ENCODE results near the gene FNDC3B. TPM values are rescaled to one million over a fixed set of nuclear protein-coding genes. Genes with fewer than 3 reads are reported as not detected.

FNDC3B gene
- total and polyA plus RNA-seq, 9 of the 15 experiments (the other 6 are each of a cell fraction or from before 2014, with no cell fraction given) = 7.0 to 35.8 (median 16.2) TPM

DNA sequence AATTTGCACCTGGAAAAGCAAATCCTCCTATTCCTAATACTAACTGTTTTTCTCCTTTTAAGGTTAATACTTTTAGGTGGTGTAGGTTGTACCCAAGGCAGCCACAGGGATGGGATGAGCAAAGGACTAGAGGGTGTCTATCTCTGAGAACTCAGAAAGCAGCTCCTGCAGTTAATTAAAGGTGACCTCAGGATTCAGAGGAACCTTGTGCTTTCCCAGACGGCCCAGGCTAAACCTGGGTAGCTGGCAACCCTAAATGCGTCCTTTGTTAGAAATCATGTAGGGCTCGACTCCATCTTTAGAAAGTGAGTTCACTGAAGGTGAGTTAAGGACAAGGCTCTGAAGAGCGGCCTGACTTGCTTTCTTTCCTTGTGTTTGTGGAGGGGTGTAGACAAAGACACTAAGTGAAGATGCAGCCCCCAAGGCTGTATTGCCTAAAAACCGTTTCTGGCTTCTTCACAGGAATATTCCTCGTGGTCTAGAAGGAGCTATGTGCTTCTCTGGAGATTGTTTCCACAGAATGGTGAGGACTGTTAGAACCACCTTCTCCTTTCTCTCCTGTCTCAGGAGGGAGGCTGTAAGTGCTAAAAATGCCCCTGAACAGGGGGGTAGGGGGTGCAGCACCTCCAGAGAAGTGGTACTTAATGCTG lies 14.9 kb downstream of the FNDC3B start:
- BruUV-seq (replicated peaks) = no TSS peak
- TF ChIP-seq ATF1 (CRISPR knock-in tag; IDR thresholded peaks at IDR 0.05) (no peak), ATF1 (tag; IDR thresholded peaks at IDR 0.05) (no peak), GTF2F1 (IDR thresholded peaks at IDR 0.05; ENCODE audit: low read depth, low read length) (no peak), CSDE1 (IDR thresholded peaks at IDR 0.05) (no peak), SLC30A9 (CRISPR knock-in tag; IDR thresholded peaks at IDR 0.05) (no peak), ZNF766 (CRISPR knock-in tag; conservative IDR thresholded peaks at IDR 0.05) (no peak), NFYB (IDR thresholded peaks at IDR 0.05; ENCODE audit: extremely low read depth, insufficient read length) (no peak), ZNF212 (CRISPR knock-in tag; IDR thresholded peaks at IDR 0.05) (no peak), TSC22D4 (tag; IDR thresholded peaks at IDR 0.05) (no peak), CHD2 (IDR thresholded peaks at IDR 0.05; ENCODE audit: low read depth, low read length) (no peak)
- TF ChIP-seq, protein P1, sequence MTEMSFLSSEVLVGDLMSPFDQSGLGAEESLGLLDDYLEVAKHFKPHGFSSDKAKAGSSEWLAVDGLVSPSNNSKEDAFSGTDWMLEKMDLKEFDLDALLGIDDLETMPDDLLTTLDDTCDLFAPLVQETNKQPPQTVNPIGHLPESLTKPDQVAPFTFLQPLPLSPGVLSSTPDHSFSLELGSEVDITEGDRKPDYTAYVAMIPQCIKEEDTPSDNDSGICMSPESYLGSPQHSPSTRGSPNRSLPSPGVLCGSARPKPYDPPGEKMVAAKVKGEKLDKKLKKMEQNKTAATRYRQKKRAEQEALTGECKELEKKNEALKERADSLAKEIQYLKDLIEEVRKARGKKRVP (CRISPR knock-in tag; IDR thresholded peaks at IDR 0.05) = no peak
- H3K4me2 ChIP-seq (ENCODE audit: insufficient read depth, low read length) = no peak overlapping the region

More for the DNA sequence above, 14.9 kb downstream of the FNDC3B start:
- Histone ChIP-seq H3K36me3 (ENCODE audit: control insufficient read depth, insufficient read depth, low read length) (peaks cover 39% of the 10 kb centered on the region), H3K27me3 (ENCODE audit: control insufficient read depth in 2 of 2, insufficient read depth in 2 of 2, low read length in 2 of 2) (no peaks in the 10 kb centered on the region), H3K4me3 (no peak overlapping the region), H2AFZ (ENCODE audit: low read depth, low read length) (no peak overlapping the region), H3K9me1 (ENCODE audit: control insufficient read depth, insufficient read depth, low read length) (no peaks in the 10 kb centered on the region), H4K20me1 (replicated peaks; ENCODE audit: control insufficient read depth, insufficient read depth, low read length) (0 out of 2 replicates have a peak, but pooled peaks cover 5% of the 10 kb centered on the region), H3K9me3 (replicated peaks; ENCODE audit: control insufficient read depth, insufficient read depth, low read depth, low read length) (no peaks in the 10 kb centered on the region), H3K79me2 (ENCODE audit: control insufficient read depth, insufficient read depth, low read length) (peaks cover 82% of the 10 kb centered on the region), H3K4me1 (replicated peaks in 1 of 2; ENCODE audit: control insufficient read depth in 2 of 2, insufficient read depth in 2 of 2, low read length in 2 of 2) (0 out of 5 replicates have a peak, but pooled peaks cover 0 to 3% of the 10 kb centered on the region in 2 experiments), H3K27ac (ENCODE audit: extremely low read depth, low read depth, low read length) (no peak overlapping the region), H3K9ac (ENCODE audit: insufficient read depth in 1 of 2, low read depth in 2 of 2, low read length in 2 of 2) (peak overlapping the region in 1 of 2 experiments; percentile 24; a peak in 1 of 4 replicates)
- DNase-seq (ENCODE audit: extremely low read depth in 1 of 4, low spot score in 3 of 4) (no peak), FAIRE-seq (peak; percentile 75), ATAC-seq (peak; percentile 39)
- ChIA-PET CTCF (ENCODE audit: low intra/inter-chr PET ratio) (no interaction called here), POLR2A (interaction anchor here (0.5 to 3.8 kb wide), 9 partner anchors 10 to 933 kb away, joined by 3 to 54 read pairs (median 4); partner anchors contain the start of gene FNDC3B)
- in situ Hi-C loops (cut with MboI) (no loop called here), intact Hi-C loops (cut with micrococcal nuclease) (no loop called here)
- 70% methylated on average over 6 of the region's 6 CpGs for WGBS (ENCODE audit: insufficient coverage, low coverage, missing lambda C conversion rate)
